ENCODE results near the gene CACNG3. TPM values are rescaled to one million over a fixed set of nuclear protein-coding genes. Genes with fewer than 3 reads are reported as not detected.

Gene CACNG3
- total and polyA plus RNA-seq, 2 of the 13 experiments (the other 11 are each of a cell fraction or from before 2014, with no cell fraction given), result not detected

GRCh38 chr16:24255456-24256371 lies at the start of gene CACNG3 (continued):
- TF ChIP-seq ZNF597 (CRISPR knock-in tag; IDR thresholded peaks at IDR 0.05) (no peak), ERF (CRISPR knock-in tag; IDR thresholded peaks at IDR 0.05) (peak; percentile 39; the same call in 1 of the 2 replicates), MYNN (CRISPR knock-in tag; IDR thresholded peaks at IDR 0.05; ENCODE audit: low read depth) (no peak), BCL6 (CRISPR knock-in tag; IDR thresholded peaks at IDR 0.05) (no peak), ARID4A (CRISPR knock-in tag; IDR thresholded peaks at IDR 0.05; ENCODE audit: borderline replicate concordance) (no peak; the same call in 1 of the 2 replicates), NFYC (CRISPR knock-in tag; IDR thresholded peaks at IDR 0.05) (no peak), ZNF230 (CRISPR knock-in tag; IDR thresholded peaks at IDR 0.05) (no peak), FOXA1 (IDR thresholded peaks at IDR 0.05) (no peak), FOXA1 (CRISPR knock-in tag; IDR thresholded peaks at IDR 0.05) (no peak), EED (CRISPR knock-in tag; IDR thresholded peaks at IDR 0.05) (no peak), ZNF441 (CRISPR knock-in tag; IDR thresholded peaks at IDR 0.05; ENCODE audit: borderline replicate concordance) (peak; percentile 59; the same call in 1 of the 2 replicates), ZNF496 (CRISPR knock-in tag; IDR thresholded peaks at IDR 0.05; ENCODE audit: insufficient replicate concordance) (no peak), RBM39 (IDR thresholded peaks at IDR 0.05; ENCODE audit: low read depth, low read length, poor library complexity, severe bottlenecking) (no peak), FOXK1 (CRISPR knock-in tag; IDR thresholded peaks at IDR 0.05; ENCODE audit: borderline replicate concordance, low read depth) (no peak), TMF1 (CRISPR knock-in tag; IDR thresholded peaks at IDR 0.05; ENCODE audit: low read depth) (no peak), ZNF337 (CRISPR knock-in tag; IDR thresholded peaks at IDR 0.05; ENCODE audit: borderline replicate concordance, low read depth) (no peak), TFDP2 (CRISPR knock-in tag; IDR thresholded peaks at IDR 0.05) (no peak), ZNF547 (CRISPR knock-in tag; IDR thresholded peaks at IDR 0.05) (no peak), ZHX1 (CRISPR knock-in tag; IDR thresholded peaks at IDR 0.05; ENCODE audit: low read depth) (no peak)
